ENCODE data around the gene SMIM41.

Gene SMIM41

GRCh38 chr12:52119398-52120254 lies 40.1 kb downstream of the SMIM41 start:
- DNase-seq (ENCODE audit: extremely low read depth, low read depth), result no peak
- peak; percentile 44 for TF ChIP-seq CTCF (IDR thresholded peaks at IDR 0.05; ENCODE audit: low read depth, low read length)

GRCh38 chr12:52120951-52121823 lies 41.7 kb downstream of the SMIM41 start:
- no peak for DNase-seq (ENCODE audit: extremely low read depth, low read depth)
- TF ChIP-seq CTCF (IDR thresholded peaks at IDR 0.05; ENCODE audit: low read depth, low read length), result no peak

- DNase-seq (ENCODE audit: extremely low read depth, low read depth), result no peak
- TF ChIP-seq CTCF (IDR thresholded peaks at IDR 0.05; ENCODE audit: low read depth, low read length), result peak; percentile 72
Measured at GRCh38 chr12:52121824-52122539, 42.5 kb downstream of the SMIM41 start.

GRCh38 chr12:52122540-52122871 lies 43.0 kb downstream of the SMIM41 start:
- no peak for TF ChIP-seq CTCF (IDR thresholded peaks at IDR 0.05; ENCODE audit: low read depth, low read length)
- DNase-seq (ENCODE audit: extremely low read depth, low read depth), result no peak

- DNase-seq (ENCODE audit: extremely low read depth, low read depth), result no peak
- no peak for TF ChIP-seq CTCF (IDR thresholded peaks at IDR 0.05; ENCODE audit: low read depth, low read length)
Measured at GRCh38 chr12:52122904-52123303, 43.4 kb downstream of the SMIM41 start.

- no peak for TF ChIP-seq CTCF (IDR thresholded peaks at IDR 0.05; ENCODE audit: low read depth, low read length)
Measured at GRCh38 chr12:52123487-52124186, 44.1 kb downstream of the SMIM41 start.

More at GRCh38 chr12:52123487-52124186, 44.1 kb downstream of the SMIM41 start:
- no peak for DNase-seq (ENCODE audit: extremely low read depth, low read depth)

Data from AG09319 (cell line).